CD1c-positive myeloid dendritic cell (primary cell): ENCODE measurements around the gene TOPBP1.
"Not testable (repeated sequence)": the region's sequence is repeated elsewhere in the genome, so short reads cannot be mapped to it uniquely, and the experiment has no call there.

Experiments used
- DNase-seq: peaks from one replicate; pipeline ENCODE4 v3.0.0-alpha.2; 2016; ENCODE audit errors: extremely low spot score

Gene TOPBP1

DNA sequence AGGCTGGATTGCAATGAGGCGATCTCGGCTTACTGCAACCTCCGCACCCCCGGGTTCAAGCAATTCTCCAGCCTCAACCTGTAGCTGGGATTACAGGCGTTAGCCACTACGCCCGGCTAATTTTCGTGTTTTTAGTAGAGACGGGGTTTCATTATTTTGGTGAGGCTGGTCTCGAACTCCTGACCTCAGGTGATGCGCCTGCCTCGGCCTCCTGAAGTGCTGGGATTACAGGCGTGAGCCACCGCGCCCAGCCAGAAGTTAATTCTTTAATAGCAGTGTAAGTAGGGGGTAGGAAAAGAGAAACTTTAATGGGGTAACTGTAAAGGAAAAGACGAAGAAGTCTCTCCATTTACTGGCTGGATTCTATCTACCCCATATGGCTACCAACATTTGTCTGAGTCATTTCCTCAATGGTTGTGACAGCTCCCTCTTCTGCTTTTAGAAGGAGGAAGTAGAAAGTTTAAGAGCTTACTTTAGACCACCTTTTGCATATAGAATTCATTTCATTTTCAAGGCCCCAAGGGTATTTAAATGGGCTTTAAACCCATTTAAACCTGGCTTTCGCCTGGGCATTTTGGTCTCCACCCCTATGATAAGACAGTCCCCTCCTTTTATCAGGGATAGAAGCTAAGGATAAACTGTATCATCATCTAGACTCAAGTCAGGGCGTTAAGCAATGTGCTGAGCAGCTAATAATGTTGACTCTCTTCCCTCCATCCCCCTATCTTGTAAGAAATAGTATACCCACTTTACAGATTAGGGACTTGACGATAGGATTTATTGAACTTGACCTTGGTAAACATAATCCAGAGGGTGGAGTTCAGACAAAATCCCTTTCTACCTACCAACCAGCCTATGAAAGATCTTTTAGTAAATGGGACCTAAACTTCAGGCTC lies 89.3 kb downstream of the TOPBP1 start:
- peak; percentile 87 for DNase-seq

DNA sequence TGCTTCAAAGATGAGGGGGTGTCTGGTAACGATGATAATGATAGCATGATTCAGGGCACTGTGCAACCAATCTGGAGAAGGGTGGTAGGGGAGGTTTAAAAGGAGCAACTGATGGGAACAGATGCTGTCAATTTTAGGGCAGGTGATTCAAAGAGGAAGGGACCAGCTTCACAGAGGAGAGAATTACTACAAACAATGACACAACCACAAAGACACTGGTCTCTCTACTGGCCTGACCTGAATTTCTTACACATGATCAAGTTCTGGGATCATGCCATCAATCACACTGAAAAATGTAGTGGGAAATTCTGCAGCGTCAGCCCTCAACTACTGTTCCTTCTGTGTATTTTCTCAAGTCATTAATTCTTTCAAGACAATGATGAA lies 90.8 kb downstream of the TOPBP1 start:
- no peak for DNase-seq

DNA sequence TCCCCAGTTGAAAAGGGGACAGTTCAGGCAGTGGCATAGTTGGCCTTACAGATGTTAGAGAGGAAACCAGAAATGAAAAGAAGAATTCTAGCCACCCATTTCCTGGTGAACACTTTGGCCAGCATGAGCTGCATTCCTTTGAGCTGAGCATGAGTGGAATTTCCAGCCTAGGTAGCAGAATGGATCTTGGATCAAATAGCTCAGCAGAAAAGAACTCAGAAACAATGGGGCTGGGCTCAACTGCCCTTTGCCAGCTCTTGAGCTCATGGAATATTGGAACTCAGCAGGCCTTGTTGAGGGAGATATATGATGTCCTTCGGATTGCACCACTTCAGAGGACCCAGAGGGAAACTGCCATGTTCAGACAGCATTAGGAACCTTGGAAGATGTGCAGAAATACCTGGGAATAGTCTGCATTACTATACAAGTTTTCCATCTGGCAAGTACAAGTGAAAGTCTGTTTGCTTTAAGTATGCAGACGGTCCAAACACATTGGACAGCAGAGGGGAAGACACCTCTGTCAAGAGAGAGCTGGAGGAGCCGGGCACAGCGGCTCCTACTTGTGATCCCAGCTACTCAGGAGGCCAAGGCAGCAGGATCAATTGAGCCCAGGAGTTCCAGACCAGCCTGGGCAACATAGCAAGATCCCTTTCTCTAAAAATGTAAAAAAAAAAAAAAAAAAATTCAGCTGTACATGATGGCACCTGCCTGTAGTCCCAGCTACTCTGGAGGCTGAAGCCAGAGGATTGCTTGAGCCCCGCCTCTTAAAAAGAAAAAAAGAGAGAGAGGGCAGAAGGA lies 91.4 kb downstream of the TOPBP1 start:
- DNase-seq: no peak

DNA sequence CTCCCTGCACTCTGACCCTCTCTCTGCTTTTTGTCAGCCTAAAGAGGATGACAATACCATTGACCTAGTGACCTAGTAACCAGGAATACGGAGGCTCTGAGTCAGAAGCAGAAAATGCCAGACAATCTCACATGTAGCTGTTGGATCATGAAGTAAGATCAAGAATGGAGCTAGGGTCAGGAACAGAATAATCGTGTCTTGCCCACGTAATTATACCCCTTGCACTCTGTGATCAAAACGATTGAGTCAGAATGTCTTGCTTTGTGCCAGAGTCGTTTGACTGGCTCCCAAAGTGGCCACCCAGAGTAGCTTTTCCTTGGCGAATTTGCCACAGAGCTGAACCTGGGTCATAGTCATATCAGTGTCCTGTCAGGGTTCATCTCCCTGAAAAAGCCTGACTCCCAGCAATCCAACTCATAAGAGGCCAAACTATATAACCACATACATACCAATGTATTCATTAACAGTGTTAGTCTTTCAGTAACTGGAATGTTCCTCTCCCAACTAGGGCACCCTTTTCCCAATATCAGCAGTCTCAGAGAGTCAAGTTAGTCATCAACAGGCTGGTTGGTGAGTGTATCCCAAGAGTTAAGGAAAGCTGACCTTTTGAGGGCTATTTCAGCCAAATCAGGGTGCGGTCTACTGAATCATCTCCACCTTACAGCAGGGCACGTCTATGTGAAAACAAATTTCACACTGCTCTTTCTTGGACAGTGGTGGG lies 93.3 kb downstream of the TOPBP1 start:
- DNase-seq: no peak

DNA sequence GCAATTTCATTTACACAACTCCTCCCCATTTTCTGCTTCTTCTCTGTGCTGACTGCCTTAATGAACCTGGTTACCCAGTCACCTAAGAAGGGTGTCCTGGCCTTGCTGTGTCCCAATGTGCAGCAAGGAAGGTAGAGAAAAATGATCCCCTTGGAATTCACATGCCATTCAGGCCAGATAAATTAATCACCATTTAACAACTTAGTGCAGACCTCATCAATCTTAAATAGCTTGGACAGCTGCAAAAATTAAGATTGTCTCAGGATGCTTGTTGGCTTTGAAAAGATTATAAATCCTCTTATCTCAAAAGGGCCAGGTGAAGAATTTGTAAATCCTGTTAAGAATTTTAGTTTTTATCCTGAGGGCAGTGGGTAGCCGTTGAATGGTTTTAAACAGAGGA lies 97.9 kb downstream of the TOPBP1 start:
- DNase-seq: no peak

DNA sequence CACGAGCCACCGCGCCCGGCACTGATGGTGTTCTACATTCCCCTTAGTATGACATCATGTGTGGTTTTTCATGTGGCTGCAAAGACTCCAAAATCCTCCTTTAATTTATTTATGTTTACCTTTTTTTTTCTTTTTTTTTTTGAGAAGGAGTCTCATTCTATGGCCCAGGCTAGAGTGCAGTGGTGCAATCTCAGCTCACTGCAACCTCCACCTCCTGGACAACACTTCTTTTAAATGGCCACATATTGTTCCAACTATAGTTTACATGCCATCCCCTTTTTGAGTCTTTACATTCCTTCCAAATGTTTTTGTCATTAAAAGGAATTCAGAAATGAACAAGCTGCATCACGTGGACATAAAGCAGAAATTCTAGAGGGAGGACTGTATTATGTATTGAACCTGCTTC lies 98.6 kb downstream of the TOPBP1 start:
- no peak for DNase-seq

DNA sequence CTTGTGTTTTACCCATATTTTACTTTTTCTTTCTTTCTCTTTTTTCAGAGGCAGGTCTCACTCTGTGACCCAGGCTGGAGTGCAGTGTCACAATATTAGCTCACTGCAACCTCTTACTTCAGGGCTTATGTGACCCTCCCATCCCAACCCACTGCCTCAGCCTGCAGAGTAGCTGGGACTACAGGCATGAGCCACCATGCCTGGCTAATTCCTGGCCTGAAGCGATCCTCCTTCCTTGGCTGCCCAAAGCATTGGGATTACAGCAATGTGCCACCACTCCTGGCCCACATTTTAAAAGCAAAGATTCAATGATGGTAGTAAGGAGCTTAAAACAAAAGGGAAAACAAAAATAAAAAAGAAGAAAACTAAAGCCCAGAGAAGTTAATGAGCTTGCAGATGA lies 99.4 kb downstream of the TOPBP1 start:
- no peak for DNase-seq

DNA sequence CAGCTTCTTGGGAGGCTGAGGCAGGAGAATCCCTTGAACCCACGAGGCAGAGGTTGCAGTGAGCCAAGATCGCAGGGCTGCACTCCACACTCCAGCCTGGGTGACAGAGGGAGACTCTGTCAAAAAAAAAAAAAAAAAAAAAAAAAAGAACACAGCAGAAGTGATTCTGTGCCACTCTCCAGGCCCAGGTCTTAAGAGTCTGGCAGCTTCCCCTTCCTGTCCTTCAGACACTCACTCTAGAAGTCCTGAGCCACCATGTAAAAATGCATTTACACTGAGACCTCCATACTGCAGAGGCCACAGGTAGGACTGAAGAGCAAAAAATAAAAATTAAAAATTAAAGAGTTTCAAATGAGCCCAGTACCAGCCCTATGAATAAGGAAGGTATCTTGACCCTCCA lies 100.1 kb downstream of the TOPBP1 start:
- DNase-seq: no peak

DNA sequence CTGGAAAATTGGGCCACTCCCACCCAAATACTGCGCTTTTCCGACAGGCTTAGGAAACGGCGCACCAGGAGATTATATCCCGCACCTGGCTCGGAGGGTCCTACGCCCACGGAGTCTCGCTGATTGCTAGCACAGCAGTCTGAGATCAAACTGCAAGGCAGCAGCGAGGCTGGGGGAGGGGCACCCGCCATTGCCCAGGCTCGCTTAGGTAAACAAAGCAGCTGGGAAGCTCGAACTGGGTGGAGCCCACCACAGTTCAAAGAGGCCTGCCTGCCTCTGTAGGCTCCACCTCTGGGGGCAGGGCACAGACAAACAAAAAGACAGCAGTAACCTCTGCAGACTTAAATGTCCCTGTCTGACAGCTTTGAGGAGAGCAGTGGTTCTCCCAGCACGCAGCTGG lies 110.2 kb downstream of the TOPBP1 start:
- DNase-seq: not testable (repeated sequence)
